ENCODE results near the gene STX8. TPM values are rescaled to one million over a fixed set of nuclear protein-coding genes. Genes with fewer than 3 reads are reported as not detected.

Gene STX8
- total RNA-seq, 2 donors from 2014 or later: 66.8 to 68.8 TPM

- peak; percentile 30 for ATAC-seq
- no peaks in the 10 kb centered on the region for H3K9me3 ChIP-seq (ENCODE audit: control insufficient read depth, low read length, poor library complexity, severe bottlenecking)
- H3K4me1 Mint-ChIP-seq: peaks cover 7% of the 10 kb centered on the region
- no peak for DNase-seq
- no peak overlapping the region for H3K27ac Mint-ChIP-seq
- peaks cover 2% of the 10 kb centered on the region for H3K36me3 Mint-ChIP-seq (ENCODE audit: low read depth)
- no peaks in the 10 kb centered on the region for H3K27me3 Mint-ChIP-seq
- no peak overlapping the region for H3K4me3 Mint-ChIP-seq
Measured at GRCh38 chr17:9414471-9414870, 161.1 kb downstream of the STX8 start.

- H3K9me3 ChIP-seq (ENCODE audit: control insufficient read depth, low read length, poor library complexity, severe bottlenecking): no peaks in the 10 kb centered on the region
- DNase-seq (no peak), ATAC-seq (no peak)
- Mint-ChIP-seq H3K4me1 (peaks cover 5% of the 10 kb centered on the region), H3K27ac (no peak overlapping the region), H3K36me3 (ENCODE audit: low read depth) (peaks cover 2% of the 10 kb centered on the region), H3K27me3 (no peaks in the 10 kb centered on the region), H3K4me3 (no peak overlapping the region)
Measured at GRCh38 chr17:9410737-9411136, 164.9 kb downstream of the STX8 start.

- no peak overlapping the region for H3K4me3 Mint-ChIP-seq
- peaks cover 2% of the 10 kb centered on the region for H3K36me3 Mint-ChIP-seq (ENCODE audit: low read depth)
- H3K27me3 Mint-ChIP-seq: no peaks in the 10 kb centered on the region
- DNase-seq (no peak), ATAC-seq (no peak)
- no peak overlapping the region for H3K27ac Mint-ChIP-seq
- H3K4me1 Mint-ChIP-seq: peaks cover 6% of the 10 kb centered on the region
- no peaks in the 10 kb centered on the region for H3K9me3 ChIP-seq (ENCODE audit: control insufficient read depth, low read length, poor library complexity, severe bottlenecking)
Measured at GRCh38 chr17:9410301-9410700, 165.3 kb downstream of the STX8 start.

GRCh38 chr17:9409878-9410277 is 165.7 kb downstream of the STX8 start:
- no peak overlapping the region for H3K4me3 Mint-ChIP-seq
- no peak for DNase-seq
- no peaks in the 10 kb centered on the region for H3K27me3 Mint-ChIP-seq
- no peaks in the 10 kb centered on the region for H3K9me3 ChIP-seq (ENCODE audit: control insufficient read depth, low read length, poor library complexity, severe bottlenecking)
- peaks cover 2% of the 10 kb centered on the region for H3K36me3 Mint-ChIP-seq (ENCODE audit: low read depth)
- ATAC-seq: no peak
- no peak overlapping the region for H3K27ac Mint-ChIP-seq
- peaks cover 6% of the 10 kb centered on the region for H3K4me1 Mint-ChIP-seq

GRCh38 chr17:9408868-9409829 is 166.5 kb downstream of the STX8 start:
- Mint-ChIP-seq H3K4me3 (no peak overlapping the region), H3K27me3 (no peaks in the 10 kb centered on the region), H3K36me3 (ENCODE audit: low read depth) (peaks cover 2% of the 10 kb centered on the region), H3K4me1 (peaks cover 6% of the 10 kb centered on the region), H3K27ac (no peak overlapping the region)
- DNase-seq: no peak
- ATAC-seq: no peak
- H3K9me3 ChIP-seq (ENCODE audit: control insufficient read depth, low read length, poor library complexity, severe bottlenecking): no peaks in the 10 kb centered on the region

GRCh38 chr17:9408381-9408780 is 167.2 kb downstream of the STX8 start:
- no peaks in the 10 kb centered on the region for H3K9me3 ChIP-seq (ENCODE audit: control insufficient read depth, low read length, poor library complexity, severe bottlenecking)
- peaks cover 6% of the 10 kb centered on the region for H3K4me1 Mint-ChIP-seq
- DNase-seq: no peak
- H3K27me3 Mint-ChIP-seq: no peaks in the 10 kb centered on the region
- no peak overlapping the region for H3K4me3 Mint-ChIP-seq
- no peaks in the 10 kb centered on the region for H3K36me3 Mint-ChIP-seq (ENCODE audit: low read depth)
- H3K27ac Mint-ChIP-seq: no peak overlapping the region
- ATAC-seq: no peak

GRCh38 chr17:9406046-9406606 is 169.5 kb downstream of the STX8 start:
- ATAC-seq: no peak
- Mint-ChIP-seq H3K4me1 (peaks cover 2% of the 10 kb centered on the region), H3K36me3 (ENCODE audit: low read depth) (no peaks in the 10 kb centered on the region), H3K27me3 (no peaks in the 10 kb centered on the region), H3K27ac (no peak overlapping the region), H3K4me3 (no peak overlapping the region)
- DNase-seq: no peak
- no peaks in the 10 kb centered on the region for H3K9me3 ChIP-seq (ENCODE audit: control insufficient read depth, low read length, poor library complexity, severe bottlenecking)

GRCh38 chr17:9403257-9403656 is 172.4 kb downstream of the STX8 start:
- Mint-ChIP-seq H3K27ac (no peak overlapping the region), H3K4me1 (peaks cover 5% of the 10 kb centered on the region), H3K27me3 (no peaks in the 10 kb centered on the region), H3K36me3 (ENCODE audit: low read depth) (no peaks in the 10 kb centered on the region), H3K4me3 (no peak overlapping the region)
- no peaks in the 10 kb centered on the region for H3K9me3 ChIP-seq (ENCODE audit: control insufficient read depth, low read length, poor library complexity, severe bottlenecking)
- DNase-seq (no peak), ATAC-seq (no peak)

- Mint-ChIP-seq H3K4me3 (no peak overlapping the region), H3K27me3 (no peaks in the 10 kb centered on the region), H3K36me3 (ENCODE audit: low read depth) (no peaks in the 10 kb centered on the region), H3K4me1 (peaks cover 5% of the 10 kb centered on the region), H3K27ac (no peak overlapping the region)
- peak in 1 of 3 donors; percentile 32 for DNase-seq
- no peak for ATAC-seq
- H3K9me3 ChIP-seq (ENCODE audit: control insufficient read depth, low read length, poor library complexity, severe bottlenecking): no peaks in the 10 kb centered on the region
Measured at GRCh38 chr17:9402590-9403199, 172.9 kb downstream of the STX8 start.

GRCh38 chr17:9401434-9401833 is 174.2 kb downstream of the STX8 start:
- no peaks in the 10 kb centered on the region for H3K9me3 ChIP-seq (ENCODE audit: control insufficient read depth, low read length, poor library complexity, severe bottlenecking)
- DNase-seq (no peak), ATAC-seq (no peak)
- Mint-ChIP-seq H3K27ac (no peak overlapping the region), H3K27me3 (no peaks in the 10 kb centered on the region), H3K36me3 (ENCODE audit: low read depth) (no peaks in the 10 kb centered on the region), H3K4me3 (no peak overlapping the region), H3K4me1 (peaks cover 5% of the 10 kb centered on the region)

GRCh38 chr17:9389111-9389527 is 186.5 kb downstream of the STX8 start:
- H3K27ac Mint-ChIP-seq: peak overlapping the region; percentile 51
- ATAC-seq (peak; percentile 81), DNase-seq (no peak)
- peaks cover 6% of the 10 kb centered on the region for H3K9me3 ChIP-seq (ENCODE audit: control insufficient read depth, low read length, poor library complexity, severe bottlenecking)
- no peak overlapping the region for H3K4me3 Mint-ChIP-seq
- peaks cover 9% of the 10 kb centered on the region for H3K4me1 Mint-ChIP-seq
- peaks cover 5% of the 10 kb centered on the region for H3K36me3 Mint-ChIP-seq (ENCODE audit: low read depth)
- no peaks in the 10 kb centered on the region for H3K27me3 Mint-ChIP-seq

GRCh38 chr17:9386401-9386800 is 189.2 kb downstream of the STX8 start:
- Mint-ChIP-seq H3K4me1 (peaks cover 12% of the 10 kb centered on the region), H3K4me3 (no peak overlapping the region), H3K27me3 (no peaks in the 10 kb centered on the region), H3K27ac (peak overlapping the region; percentile 72), H3K36me3 (ENCODE audit: low read depth) (peaks cover 1% of the 10 kb centered on the region)
- ATAC-seq: no peak
- DNase-seq: no peak
- no peaks in the 10 kb centered on the region for H3K9me3 ChIP-seq (ENCODE audit: control insufficient read depth, low read length, poor library complexity, severe bottlenecking)

- no peak for DNase-seq
- H3K4me1 Mint-ChIP-seq: peaks cover 7% of the 10 kb centered on the region
- H3K36me3 Mint-ChIP-seq (ENCODE audit: low read depth): no peaks in the 10 kb centered on the region
- no peaks in the 10 kb centered on the region for H3K9me3 ChIP-seq (ENCODE audit: control insufficient read depth, low read length, poor library complexity, severe bottlenecking)
- no peak overlapping the region for H3K4me3 Mint-ChIP-seq
- no peaks in the 10 kb centered on the region for H3K27me3 Mint-ChIP-seq
- no peak overlapping the region for H3K27ac Mint-ChIP-seq
- ATAC-seq: no peak
Measured at GRCh38 chr17:9383826-9384225, 191.8 kb downstream of the STX8 start.

All from T-helper 17 cell (primary cell).